LNCAP (cell line): ENCODE data around the gene NTRK1.

Source experiments
- CTCF ChIP-seq: fragments of 450-650 bp; IDR thresholded peaks from 2 replicates; pipeline ENCODE4 v1.5.1; 2017; ENCODE audit warnings: mild to moderate bottlenecking

The NTRK1 gene

GRCh38 chr1:156876281-156876680 is 15.6 kb downstream of the NTRK1 start:
- TF ChIP-seq CTCF = no peak

GRCh38 chr1:156877433-156878170 is 16.9 kb downstream of the NTRK1 start:
- no peak for TF ChIP-seq CTCF

GRCh38 chr1:156879876-156880275 is 19.2 kb downstream of the NTRK1 start:
- TF ChIP-seq CTCF = no peak

- TF ChIP-seq CTCF = no peak
Observed at GRCh38 chr1:156880473-156880872, 19.8 kb downstream of the NTRK1 start.

GRCh38 chr1:156881101-156881500 is 20.4 kb downstream of the NTRK1 start:
- no peak for TF ChIP-seq CTCF

GRCh38 chr1:156881663-156882062 is 21.0 kb downstream of the NTRK1 start:
- TF ChIP-seq CTCF = no peak

GRCh38 chr1:156882543-156882942 is 21.9 kb downstream of the NTRK1 start:
- TF ChIP-seq CTCF = no peak

- TF ChIP-seq CTCF = no peak
Observed at GRCh38 chr1:156883919-156884318, 23.3 kb downstream of the NTRK1 start.
